A673 (cell line): Measurements from ENCODE around the gene SAMD11. TPM values are rescaled to one million over a fixed set of nuclear protein-coding genes. Genes with fewer than 3 reads are reported as not detected.
A peak's percentile ranks its signal among the peaks of the same experiment; 100 is the strongest.

ENCODE experiments used
- BruUV-seq: library from RNA; stranded (reverse); fragments of 400-500 nt; replicated peaks from 2 replicates; lab custom pipeline; 2021; lab: Mats Ljungman, UMichigan
- CTCF ChIA-PET: fragments of 300-600 bp; sonication (Branson Sonifier 250); formaldehyde crosslinking; loops from one replicate; lab custom pipeline; 2022; ENCODE audit warnings: antibody characterized with exemption; lab: Charles Lee
- POLR2A ChIA-PET: fragments of 300-600 bp; sonication (Branson Sonifier 250); formaldehyde crosslinking; loops from one replicate; lab custom pipeline; 2022; ENCODE audit warnings: antibody characterized with exemption; ENCODE audit not compliant: low non-redundant PET; lab: Charles Lee
- DNase-seq: peaks from one replicate; pipeline ENCODE4 v3.0.0-alpha.2; 2015; ENCODE audit warnings: low spot score
- H3K27ac ChIP-seq: fragments of 200-600 bp; sonication (generic); 2 replicates; pipeline ENCODE4 v1.5.1; 2016; ENCODE audit warnings: mixed run types, low read depth, mild to moderate bottlenecking, mixed read lengths, antibody characterized with exemption, low read length; ENCODE audit not compliant: poor library complexity, severe bottlenecking
- H3K27me3 ChIP-seq: fragments of 200-600 bp; sonication (generic); replicated peaks from 2 replicates; pipeline ENCODE4 v1.6.1; 2017; ENCODE audit warnings: mixed run types, low read depth, mild to moderate bottlenecking, mixed read lengths, antibody characterized with exemption, low read length; ENCODE audit not compliant: insufficient read depth, poor library complexity
- H3K36me3 ChIP-seq: fragments of 200-600 bp; sonication (generic); 2 replicates; pipeline ENCODE4 v1.6.1; 2016; ENCODE audit warnings: mixed run types, mild to moderate bottlenecking, mixed read lengths, antibody characterized with exemption, low read length; ENCODE audit not compliant: insufficient read depth, poor library complexity, severe bottlenecking
- H3K4me1 ChIP-seq: fragments of 200-600 bp; sonication (generic); 2 replicates; pipeline ENCODE4 v1.6.1; 2017; ENCODE audit warnings: mixed run types, mild to moderate bottlenecking, mixed read lengths, antibody characterized with exemption, low read length; ENCODE audit not compliant: insufficient read depth, poor library complexity, severe bottlenecking
- H3K4me3 ChIP-seq: fragments of 200-600 bp; sonication (generic); 2 replicates; pipeline ENCODE4 v1.5.1; 2016; ENCODE audit warnings: low read depth, mixed run types, mild to moderate bottlenecking, mixed read lengths, low read length; ENCODE audit not compliant: poor library complexity, severe bottlenecking
- H3K9me3 ChIP-seq: fragments of 200-600 bp; sonication (generic); 2 replicates; pipeline ENCODE4 v1.6.1; 2016; ENCODE audit warnings: mixed run types, low read depth, mild to moderate bottlenecking, mixed read lengths, antibody characterized with exemption, low read length; ENCODE audit not compliant: poor library complexity, severe bottlenecking
- EZH2 ChIP-seq: fragments of 200-600 bp; sonication (generic); IDR thresholded peaks from 2 replicates; pipeline ENCODE4 v1.6.1; 2017; ENCODE audit warnings: borderline replicate concordance, low read depth, mild to moderate bottlenecking, mixed read lengths, antibody characterized with exemption, low read length; ENCODE audit not compliant: poor library complexity, severe bottlenecking
- intact Hi-C: fragments of 100-400 bp; cut with micrococcal nuclease; formaldehyde crosslinking; loops from one replicate; pipeline ENCODE4 v1.10.0; 2022; ENCODE audit not compliant: unreplicated experiment
- total RNA-seq: library from RNA; stranded (reverse); gene quantifications from 2 replicates; pipeline ENCODE4 v1.2.3, GENCODE V29; 2021
- TF ChIP-seq, protein P1 (sequence below): fragments of 300-800, 200-600 bp; sonication (generic); conservative IDR thresholded peaks from 2 replicates; pipeline ENCODE4 v1.5.1; 2017; ENCODE audit warnings: low read depth, mild to moderate bottlenecking, antibody characterized with exemption, low read length, moderate library complexity, mixed read lengths

Gene SAMD11
- total RNA-seq, 1 experiment from 2014 or later: 28.4 TPM

DNA sequence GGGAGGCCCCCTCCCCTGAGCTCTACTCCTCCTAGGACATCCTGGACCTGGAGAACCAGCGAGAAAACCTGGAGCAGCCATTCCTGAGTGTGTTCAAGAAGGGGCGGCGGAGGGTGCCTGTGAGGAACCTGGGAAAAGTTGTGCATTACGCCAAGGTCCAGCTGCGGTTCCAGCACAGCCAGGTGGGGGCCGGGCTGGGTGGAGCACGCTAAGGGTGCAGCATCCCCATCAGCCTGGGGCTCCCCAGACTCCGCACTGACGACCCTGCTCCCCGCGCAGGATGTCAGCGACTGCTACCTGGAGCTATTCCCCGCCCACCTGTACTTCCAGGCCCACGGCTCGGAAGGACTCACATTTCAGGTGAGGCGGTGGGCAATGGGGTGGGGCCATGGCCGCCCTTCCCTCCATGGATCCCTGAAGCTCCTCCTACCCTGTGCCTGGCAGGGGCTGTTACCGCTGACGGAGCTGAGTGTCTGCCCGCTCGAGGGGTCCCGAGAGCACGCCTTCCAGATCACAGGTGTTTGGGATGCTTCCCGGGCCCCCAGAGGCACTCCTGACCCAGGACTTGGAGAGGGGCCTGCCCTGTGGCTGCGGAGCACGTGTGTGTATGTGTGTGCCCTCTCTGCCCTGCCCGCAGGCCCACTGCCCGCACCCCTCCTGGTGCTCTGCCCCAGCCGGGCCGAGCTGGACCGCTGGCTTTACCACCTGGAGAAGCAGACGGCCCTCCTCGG lies 46.7 kb downstream of the SAMD11 start:
- CTCF ChIA-PET: interaction anchor here (0.5 kb wide), 1 partner anchor 50 kb away, joined by 4 read pairs; the partner anchor contains the start of gene AGRN
- POLR2A ChIA-PET: interaction anchor here (0.6 kb wide), 1 partner anchor 92 kb away, joined by 4 read pairs; no protein-coding TSS in a partner anchor
- DNase-seq: no peak
- Histone ChIP-seq H3K9me3 (no peaks in the 10 kb centered on the region), H3K4me3 (no peak overlapping the region), H3K36me3 (no peaks in the 10 kb centered on the region), H3K27me3 (peaks cover 25% of the 10 kb centered on the region), H3K27ac (no peak overlapping the region), H3K4me1 (peaks cover 8% of the 10 kb centered on the region)
- intact Hi-C loops: no loop called here
- no TSS peak for BruUV-seq
- TF ChIP-seq EZH2: peak; percentile 62
- TF ChIP-seq, protein P1, sequence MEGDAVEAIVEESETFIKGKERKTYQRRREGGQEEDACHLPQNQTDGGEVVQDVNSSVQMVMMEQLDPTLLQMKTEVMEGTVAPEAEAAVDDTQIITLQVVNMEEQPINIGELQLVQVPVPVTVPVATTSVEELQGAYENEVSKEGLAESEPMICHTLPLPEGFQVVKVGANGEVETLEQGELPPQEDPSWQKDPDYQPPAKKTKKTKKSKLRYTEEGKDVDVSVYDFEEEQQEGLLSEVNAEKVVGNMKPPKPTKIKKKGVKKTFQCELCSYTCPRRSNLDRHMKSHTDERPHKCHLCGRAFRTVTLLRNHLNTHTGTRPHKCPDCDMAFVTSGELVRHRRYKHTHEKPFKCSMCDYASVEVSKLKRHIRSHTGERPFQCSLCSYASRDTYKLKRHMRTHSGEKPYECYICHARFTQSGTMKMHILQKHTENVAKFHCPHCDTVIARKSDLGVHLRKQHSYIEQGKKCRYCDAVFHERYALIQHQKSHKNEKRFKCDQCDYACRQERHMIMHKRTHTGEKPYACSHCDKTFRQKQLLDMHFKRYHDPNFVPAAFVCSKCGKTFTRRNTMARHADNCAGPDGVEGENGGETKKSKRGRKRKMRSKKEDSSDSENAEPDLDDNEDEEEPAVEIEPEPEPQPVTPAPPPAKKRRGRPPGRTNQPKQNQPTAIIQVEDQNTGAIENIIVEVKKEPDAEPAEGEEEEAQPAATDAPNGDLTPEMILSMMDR: no peak

DNA sequence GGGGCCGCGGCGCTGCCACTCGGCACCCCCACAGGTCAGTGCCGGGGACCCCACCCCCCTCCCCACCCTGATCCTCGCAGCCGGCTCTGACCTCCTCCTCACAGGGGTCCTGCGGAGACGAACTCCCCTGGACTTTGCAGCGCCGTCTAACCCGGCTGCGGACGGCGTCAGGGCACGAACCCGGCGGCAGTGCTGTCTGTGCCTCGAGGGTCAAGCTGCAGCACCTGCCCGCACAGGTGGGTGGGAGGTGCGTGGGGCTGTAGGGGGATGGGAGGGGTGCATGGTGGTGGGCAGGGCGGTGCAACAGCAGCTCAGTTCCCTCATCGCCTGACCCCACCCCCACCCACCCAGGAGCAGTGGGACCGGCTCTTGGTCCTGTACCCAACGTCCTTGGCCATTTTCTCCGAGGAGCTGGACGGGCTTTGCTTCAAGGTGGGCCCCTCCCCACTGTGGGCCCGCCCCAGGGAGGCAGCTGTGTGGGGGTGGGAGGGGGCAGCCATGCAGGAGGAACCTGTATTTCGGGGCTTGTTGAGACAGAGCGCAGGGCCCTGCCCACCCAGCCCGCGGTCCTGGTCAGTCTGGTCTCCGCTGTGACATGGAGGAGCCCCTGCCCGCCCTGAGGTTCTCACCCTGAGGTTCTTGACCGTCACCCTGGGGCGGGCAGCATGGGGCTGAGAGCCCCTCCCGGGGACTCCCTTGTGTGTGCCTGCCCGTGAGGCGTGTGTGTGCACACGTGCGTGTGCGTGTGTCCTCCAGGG lies 47.4 kb downstream of the SAMD11 start:
- no TSS peak for BruUV-seq
- CTCF ChIA-PET: interaction anchor here (0.5 kb wide), 1 partner anchor 49 kb away, joined by 4 read pairs; the partner anchor contains the start of gene AGRN

More for the DNA sequence above, 47.4 kb downstream of the SAMD11 start:
- no peak overlapping the region for H3K4me3 ChIP-seq
- H3K4me1 ChIP-seq: peaks cover 16% of the 10 kb centered on the region
- H3K27ac ChIP-seq: no peak overlapping the region
- intact Hi-C loops: no loop called here
- TF ChIP-seq, protein P1: no peak
- no peak for TF ChIP-seq EZH2
- POLR2A ChIA-PET: interaction anchor here (0.6 kb wide), 1 partner anchor 38 kb away, joined by 7 read pairs; no protein-coding TSS in a partner anchor
- H3K9me3 ChIP-seq: no peaks in the 10 kb centered on the region
- DNase-seq: no peak
- H3K36me3 ChIP-seq: no peaks in the 10 kb centered on the region
- peaks cover 25% of the 10 kb centered on the region for H3K27me3 ChIP-seq
